ENCODE data around the gene TMEM269. TPM values are rescaled to one million over a fixed set of nuclear protein-coding genes. Genes with fewer than 3 reads are reported as not detected.

Gene TMEM269
- total and polyA plus RNA-seq, 9 of the 15 experiments (the other 6 are each of a cell fraction or from before 2014, with no cell fraction given): 0.09 to 0.49 (median 0.21) TPM

GRCh38 chr1:42750041-42750440, 34.8 kb upstream of the TMEM269 start:
- Histone ChIP-seq H3K27ac (ENCODE audit: extremely low read depth, low read depth, low read length) (no peak overlapping the region), H3K9me3 (replicated peaks; ENCODE audit: control insufficient read depth, insufficient read depth, low read depth, low read length) (peaks cover 3% of the 10 kb centered on the region), H4K20me1 (replicated peaks; ENCODE audit: control insufficient read depth, insufficient read depth, low read length) (no peaks in the 10 kb centered on the region), H3K27me3 (ENCODE audit: control insufficient read depth in 2 of 2, insufficient read depth in 2 of 2, low read length in 2 of 2) (no peaks in the 10 kb centered on the region), H3K9ac (ENCODE audit: insufficient read depth in 1 of 2, low read depth in 2 of 2, low read length in 2 of 2) (no peak overlapping the region), H3K4me1 (replicated peaks in 1 of 2; ENCODE audit: control insufficient read depth in 2 of 2, insufficient read depth in 2 of 2, low read length in 2 of 2) (no peaks in the 10 kb centered on the region), H3K79me2 (ENCODE audit: control insufficient read depth, insufficient read depth, low read length) (no peaks in the 10 kb centered on the region), H3K4me2 (ENCODE audit: insufficient read depth, low read length) (no peak overlapping the region), H2AFZ (ENCODE audit: low read depth, low read length) (no peak overlapping the region), H3K4me3 (no peak overlapping the region), H3K36me3 (ENCODE audit: control insufficient read depth, insufficient read depth, low read length) (peaks cover 79% of the 10 kb centered on the region), H3K9me1 (ENCODE audit: control insufficient read depth, insufficient read depth, low read length) (peaks cover 12% of the 10 kb centered on the region)
- ATAC-seq: no peak
- no peak for DNase-seq (ENCODE audit: extremely low read depth in 1 of 4, low spot score in 3 of 4)
- in situ Hi-C loops (cut with MboI): no loop called here
- TF ChIP-seq NR1H2 (CRISPR knock-in tag; IDR thresholded peaks at IDR 0.05): no peak
- TF ChIP-seq SMARCA4 (IDR thresholded peaks at IDR 0.05): no peak
- no peak for TF ChIP-seq CREM (IDR thresholded peaks at IDR 0.05; ENCODE audit: low read depth)
- TF ChIP-seq ZNF444 (CRISPR knock-in tag; IDR thresholded peaks at IDR 0.05): no peak
- no peak for TF ChIP-seq ZNF165 (CRISPR knock-in tag; IDR thresholded peaks at IDR 0.05; ENCODE audit: borderline replicate concordance)
- TF ChIP-seq, protein P1, sequence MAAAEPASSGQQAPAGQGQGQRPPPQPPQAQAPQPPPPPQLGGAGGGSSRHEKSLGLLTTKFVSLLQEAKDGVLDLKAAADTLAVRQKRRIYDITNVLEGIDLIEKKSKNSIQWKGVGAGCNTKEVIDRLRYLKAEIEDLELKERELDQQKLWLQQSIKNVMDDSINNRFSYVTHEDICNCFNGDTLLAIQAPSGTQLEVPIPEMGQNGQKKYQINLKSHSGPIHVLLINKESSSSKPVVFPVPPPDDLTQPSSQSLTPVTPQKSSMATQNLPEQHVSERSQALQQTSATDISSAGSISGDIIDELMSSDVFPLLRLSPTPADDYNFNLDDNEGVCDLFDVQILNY (CRISPR knock-in tag; IDR thresholded peaks at IDR 0.05): no peak
- no peak for TF ChIP-seq POLR2H (tag; IDR thresholded peaks at IDR 0.05; ENCODE audit: low read depth)
- TF ChIP-seq SP2 (IDR thresholded peaks at IDR 0.05; ENCODE audit: extremely low read depth, low read depth, low read length, poor library complexity, severe bottlenecking): no peak
- TF ChIP-seq MAFF (IDR thresholded peaks at IDR 0.05; ENCODE audit: low read length): no peak
- TF ChIP-seq U2AF1 (optimal IDR thresholded peaks at IDR 0.05; ENCODE audit: low read depth, low read length): no peak
- no peak for TF ChIP-seq FOXP1 (CRISPR knock-in tag; IDR thresholded peaks at IDR 0.05)
- TF ChIP-seq, protein P2, sequence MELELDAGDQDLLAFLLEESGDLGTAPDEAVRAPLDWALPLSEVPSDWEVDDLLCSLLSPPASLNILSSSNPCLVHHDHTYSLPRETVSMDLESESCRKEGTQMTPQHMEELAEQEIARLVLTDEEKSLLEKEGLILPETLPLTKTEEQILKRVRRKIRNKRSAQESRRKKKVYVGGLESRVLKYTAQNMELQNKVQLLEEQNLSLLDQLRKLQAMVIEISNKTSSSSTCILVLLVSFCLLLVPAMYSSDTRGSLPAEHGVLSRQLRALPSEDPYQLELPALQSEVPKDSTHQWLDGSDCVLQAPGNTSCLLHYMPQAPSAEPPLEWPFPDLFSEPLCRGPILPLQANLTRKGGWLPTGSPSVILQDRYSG (tag; conservative IDR thresholded peaks at IDR 0.05; ENCODE audit: low read depth): no peak
- TF ChIP-seq FIP1L1 (IDR thresholded peaks at IDR 0.05; ENCODE audit: low read depth, low read length, poor library complexity, severe bottlenecking): no peak
- no peak for TF ChIP-seq NR3C1 (CRISPR knock-in tag; IDR thresholded peaks at IDR 0.05)
- ChIA-PET POLR2A (no interaction called here), CTCF (ENCODE audit: low intra/inter-chr PET ratio) (no interaction called here)
- no TSS peak for BruUV-seq (replicated peaks)
- intact Hi-C loops (cut with micrococcal nuclease): no loop called here
- FAIRE-seq: no peak
- 93% methylated on average over 12 of the region's 12 CpGs for WGBS (ENCODE audit: insufficient coverage, low coverage, missing lambda C conversion rate)
